Muscle of leg (tissue), 16 donors: Measurements from ENCODE around the gene SPRED2. TPM values are rescaled to one million over a fixed set of nuclear protein-coding genes. Genes with fewer than 3 reads are reported as not detected.

ENCODE experiments used
- DNase-seq: peaks from one replicate; pipeline ENCODE4 v3.0.0; 2013
- H3K27ac ChIP-seq: one replicate; pipeline ENCODE4 v1.5.1; 2013; ENCODE audit warnings: mild to moderate bottlenecking, low read length, control low read depth
- H3K27me3 ChIP-seq: one replicate; pipeline ENCODE4 v1.6.1; 2013; ENCODE audit warnings: low read length; ENCODE audit not compliant: control insufficient read depth, insufficient read depth
- H3K36me3 ChIP-seq: one replicate; pipeline ENCODE4 v1.6.1; 2013; ENCODE audit warnings: low read length; ENCODE audit not compliant: control insufficient read depth, insufficient read depth
- H3K4me1 ChIP-seq: one replicate; pipeline ENCODE4 v1.6.1; 2013; ENCODE audit warnings: low read length; ENCODE audit not compliant: control insufficient read depth, insufficient read depth
- H3K4me3 ChIP-seq: one replicate; pipeline ENCODE4 v1.5.1; 2013; ENCODE audit warnings: low read length, control low read depth
- H3K9me3 ChIP-seq: replicated peaks from 2 replicates; pipeline ENCODE4 v1.6.1; 2013; ENCODE audit warnings: low read depth, low read length; ENCODE audit not compliant: control insufficient read depth
- WGBS: methylation state at CpG from one replicate; pipeline ENCODE4 v1.1.5; 2013; ENCODE audit warnings: missing lambda C conversion rate; ENCODE audit not compliant: insufficient coverage; 5-methylcytosine and 5-hydroxymethylcytosine counted together
- long read RNA-seq, 11 donors: transcript quantifications; one replicate each; lab custom pipeline, GENCODE V29; 2026
- polyA plus RNA-seq, 8 donors: library from polyadenylated mRNA; unstranded; fragments of 120-200 nt; gene quantifications; one replicate each; pipeline versions ENCODE4 v1.2.1 to v1.2.3, GENCODE V29; 2013; ENCODE audit warnings: inconsistent platforms in 1 of 8, low replicate concordance in 1 of 8; ENCODE audit not compliant: insufficient read length in 8 of 8, insufficient read depth in 1 of 8
- total RNA-seq: library from RNA; stranded (reverse); fragments of 120-200 nt; gene quantifications from one replicate; pipeline ENCODE4 v1.2.4, GENCODE V29; 2013

The SPRED2 gene
- total RNA-seq (10.7 TPM), polyA plus RNA-seq (10 to 100 TPM; 26.6 to 51.3 (median 31.0) TPM)
- long read RNA-seq, donor 1, full-length matches to known transcripts = 2 of 2 reads
- long read RNA-seq, donor 1, partial matches to known transcripts = 0 of 2 reads
- long read RNA-seq, donor 1, other reads (novel, unspliced or antisense) = 0 of 2 reads
- long read RNA-seq, donor 2, full-length matches to known transcripts = 1 of 1 reads
- long read RNA-seq, donor 2, partial matches to known transcripts = 0 of 1 reads
- long read RNA-seq, donor 2, other reads (novel, unspliced or antisense) = 0 of 1 reads
- long read RNA-seq, donor 3, full-length matches to known transcripts = 10 of 17 reads
- long read RNA-seq, donor 3, partial matches to known transcripts = 7 of 17 reads
- long read RNA-seq, donor 3, other reads (novel, unspliced or antisense) = 0 of 17 reads
- long read RNA-seq, donor 4, full-length matches to known transcripts = 9 of 9 reads
- long read RNA-seq, donor 4, partial matches to known transcripts = 0 of 9 reads
- long read RNA-seq, donor 4, other reads (novel, unspliced or antisense) = 0 of 9 reads
- long read RNA-seq, donor 5, full-length matches to known transcripts = 13 of 13 reads
- long read RNA-seq, donor 5, partial matches to known transcripts = 0 of 13 reads
- long read RNA-seq, donor 5, other reads (novel, unspliced or antisense) = 0 of 13 reads
- long read RNA-seq, donor 6, full-length matches to known transcripts = 7 of 7 reads
- long read RNA-seq, donor 6, partial matches to known transcripts = 0 of 7 reads
- long read RNA-seq, donor 6, other reads (novel, unspliced or antisense) = 0 of 7 reads
- long read RNA-seq, donor 7, full-length matches to known transcripts = 5 of 5 reads
- long read RNA-seq, donor 7, partial matches to known transcripts = 0 of 5 reads
- long read RNA-seq, donor 7, other reads (novel, unspliced or antisense) = 0 of 5 reads
- long read RNA-seq, donor 8, full-length matches to known transcripts = 1 of 1 reads
- long read RNA-seq, donor 8, partial matches to known transcripts = 0 of 1 reads
- long read RNA-seq, donor 8, other reads (novel, unspliced or antisense) = 0 of 1 reads
- long read RNA-seq, donor 9, full-length matches to known transcripts = 3 of 3 reads
- long read RNA-seq, donor 9, partial matches to known transcripts = 0 of 3 reads
- long read RNA-seq, donor 9, other reads (novel, unspliced or antisense) = 0 of 3 reads
- long read RNA-seq, donor 10, full-length matches to known transcripts = 4 of 4 reads
- long read RNA-seq, donor 10, partial matches to known transcripts = 0 of 4 reads
- long read RNA-seq, donor 10, other reads (novel, unspliced or antisense) = 0 of 4 reads
- long read RNA-seq, donor 11, full-length matches to known transcripts = 3 of 3 reads
- long read RNA-seq, donor 11, partial matches to known transcripts = 0 of 3 reads
- long read RNA-seq, donor 11, other reads (novel, unspliced or antisense) = 0 of 3 reads

DNA sequence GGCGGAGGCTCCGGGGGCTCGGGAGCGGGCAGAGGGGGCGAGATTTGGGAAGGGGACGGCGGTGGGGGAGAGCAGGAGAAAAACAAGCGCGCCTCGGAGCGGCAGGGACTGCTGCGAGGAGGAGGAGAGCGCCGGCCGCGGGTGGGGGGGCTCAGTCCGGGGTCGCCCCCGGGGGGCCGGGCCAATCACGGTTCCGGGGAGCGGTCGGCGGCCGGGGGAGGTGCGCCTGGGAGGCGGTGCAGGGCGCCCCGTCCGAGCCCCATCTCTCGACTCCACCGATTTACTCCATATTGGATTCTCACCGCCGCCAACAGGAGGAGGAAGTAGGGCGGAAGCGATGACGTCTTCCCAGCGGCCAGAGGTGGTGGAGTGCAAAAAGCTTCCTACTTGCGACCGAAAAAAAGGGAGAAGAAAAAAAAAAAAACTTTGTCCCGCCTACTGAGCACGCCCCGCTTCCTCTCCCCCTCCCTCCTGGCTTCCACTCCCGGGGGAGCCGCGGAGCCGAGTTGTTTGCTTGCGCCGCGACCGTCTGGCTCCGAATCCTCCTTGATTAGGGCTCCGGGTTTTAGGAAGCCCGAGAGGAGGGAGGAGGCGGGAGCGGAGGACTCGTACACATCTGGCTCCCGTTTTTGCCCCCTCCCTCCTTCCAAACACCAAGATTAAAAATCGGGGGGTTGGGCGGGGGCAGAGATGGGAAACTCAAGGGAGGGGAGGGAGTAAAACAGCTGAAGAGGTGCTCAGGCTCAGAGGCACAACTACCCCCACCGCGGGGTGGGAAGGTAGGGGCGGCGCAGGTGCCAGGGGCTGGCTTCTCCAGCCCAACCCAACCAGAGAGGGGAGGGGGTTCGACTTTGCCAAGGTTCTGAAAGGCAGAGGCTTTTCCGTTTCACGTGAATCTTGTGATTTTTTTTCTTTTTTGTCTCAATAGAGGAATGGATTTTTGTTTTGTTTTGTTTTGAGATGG lies at the start of gene SPRED2:
TSS of gene SPRED2 (minus strand) at position 373 of the 964 bp plus-strand sequence. CDS start 612 bp downstream, outside the sequence.
- DNase-seq = peak; percentile 99
- WGBS = 0% methylated on average over 25 of the region's 68 CpGs
- Histone ChIP-seq H3K27ac (peak within 1 kb of the TSS; percentile 90), H3K36me3 (no peaks in the 10 kb centered on the region), H3K27me3 (no peaks in the 10 kb centered on the region), H3K4me1 (peaks cover 26% of the 10 kb centered on the region), H3K9me3 (no peaks in the 10 kb centered on the region), H3K4me3 (peak within 1 kb of the TSS; percentile 93)

DNA sequence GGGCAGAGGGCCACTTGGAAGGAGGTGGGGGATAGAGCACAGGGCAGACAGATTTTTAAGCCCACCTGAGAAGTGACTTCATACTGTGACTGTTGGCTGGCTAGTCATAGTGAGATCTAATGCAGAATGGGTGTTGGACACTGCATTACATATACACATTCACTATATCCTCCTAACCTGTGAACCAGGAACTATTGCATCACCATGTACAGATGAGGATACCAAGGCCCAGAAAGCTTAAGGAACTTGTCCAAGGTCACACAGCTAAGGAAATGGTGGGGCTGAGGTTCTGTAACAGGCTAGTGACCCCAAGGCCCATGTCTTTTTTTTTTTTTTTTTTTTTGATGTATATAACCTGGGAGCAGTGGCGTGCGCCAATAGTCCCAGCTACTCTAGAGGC lies 49.6 kb upstream of the SPRED2 start:
- no peak overlapping the region for H3K4me3 ChIP-seq
- H3K27ac ChIP-seq = no peak overlapping the region
- no peaks in the 10 kb centered on the region for H3K9me3 ChIP-seq
- H3K4me1 ChIP-seq = no peaks in the 10 kb centered on the region
- H3K27me3 ChIP-seq = no peaks in the 10 kb centered on the region
- WGBS = no CpG with 5 or more reads among the region's 2 CpGs
- DNase-seq = no peak
- no peaks in the 10 kb centered on the region for H3K36me3 ChIP-seq

DNA sequence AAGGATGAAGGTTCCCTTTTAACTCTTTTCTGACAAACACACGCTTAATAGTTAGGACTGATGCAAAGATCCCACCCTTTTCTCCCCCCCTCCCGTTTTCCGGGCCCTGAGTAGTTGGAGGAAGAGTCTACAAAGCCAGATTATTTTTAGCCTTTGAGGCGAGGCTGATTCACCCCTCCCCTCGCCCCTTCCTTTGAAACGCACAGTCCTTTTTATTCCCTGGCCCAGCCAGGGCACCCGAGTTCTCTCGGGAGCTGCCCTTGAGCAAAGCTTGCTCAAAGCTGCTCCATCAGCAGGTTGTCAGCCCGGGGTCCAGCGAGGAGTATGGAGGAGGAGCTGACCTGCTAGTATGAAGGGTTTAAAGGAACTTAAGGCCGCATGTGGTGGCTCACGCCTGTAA lies 47.1 kb upstream of the SPRED2 start:
- Histone ChIP-seq H3K4me3 (no peak overlapping the region), H3K36me3 (no peaks in the 10 kb centered on the region), H3K4me1 (no peaks in the 10 kb centered on the region), H3K27me3 (no peaks in the 10 kb centered on the region), H3K27ac (no peak overlapping the region), H3K9me3 (no peaks in the 10 kb centered on the region)
- 60% methylated on average over 4 of the region's 12 CpGs for WGBS
- peak; percentile 22 for DNase-seq

DNA sequence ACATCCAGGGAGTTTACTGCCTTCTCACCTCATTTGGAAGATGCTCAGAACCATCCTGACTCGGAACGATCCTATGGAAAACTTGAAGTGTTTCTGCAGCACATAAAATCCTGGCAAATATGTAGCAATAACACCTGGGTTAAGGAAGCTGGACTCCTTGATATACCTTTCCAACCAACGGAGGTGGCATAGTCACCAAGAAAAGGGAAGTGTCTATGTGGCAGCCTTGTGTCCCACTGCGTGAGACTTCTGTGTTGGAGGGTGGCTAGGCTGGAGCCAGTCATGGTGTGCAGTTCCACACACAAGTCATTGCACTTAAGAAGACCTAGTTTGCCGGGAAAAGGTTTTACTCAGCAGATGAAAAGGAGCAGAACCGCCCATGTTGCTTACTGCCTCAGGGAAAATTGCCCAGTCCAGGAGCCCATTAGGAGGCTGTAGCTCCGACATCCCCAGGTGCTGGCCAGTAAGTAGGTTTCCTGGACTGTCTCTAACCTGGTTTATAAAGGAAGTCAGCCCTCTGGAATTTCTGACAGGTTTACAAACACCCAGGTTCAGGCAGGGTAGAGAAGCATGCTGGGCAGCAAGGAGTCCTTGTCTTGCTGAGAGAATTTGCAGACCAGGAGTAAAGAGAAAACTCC lies 46.2 kb upstream of the SPRED2 start:
- Histone ChIP-seq H3K4me3 (no peak overlapping the region), H3K36me3 (no peaks in the 10 kb centered on the region), H3K4me1 (no peaks in the 10 kb centered on the region), H3K27me3 (no peaks in the 10 kb centered on the region), H3K9me3 (no peaks in the 10 kb centered on the region), H3K27ac (no peak overlapping the region)
- WGBS = 46% methylated on average over 3 of the region's 7 CpGs
- peak; percentile 25 for DNase-seq

DNA sequence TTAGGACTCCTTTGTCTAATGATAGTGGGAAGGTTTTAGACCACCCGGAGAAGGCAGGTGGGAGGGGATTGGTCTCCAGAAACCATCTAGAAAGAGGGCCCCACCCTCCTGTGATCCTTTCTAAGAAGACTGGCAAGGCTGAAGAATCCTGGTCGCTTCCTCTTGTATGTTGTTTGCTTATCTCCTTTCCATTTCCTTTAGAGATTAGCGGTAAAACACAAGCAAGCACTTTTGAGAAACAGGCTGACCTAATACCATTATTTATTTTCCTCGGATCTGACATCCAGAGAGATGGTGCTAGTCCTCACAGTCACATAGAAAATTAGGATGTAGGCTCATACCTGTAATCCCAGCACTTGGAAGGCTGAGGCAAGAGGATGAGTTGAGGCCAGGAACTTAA lies 45.2 kb upstream of the SPRED2 start:
- no peak overlapping the region for H3K4me3 ChIP-seq
- 60% methylated on average over 1 of the region's 4 CpGs for WGBS
- no peaks in the 10 kb centered on the region for H3K27me3 ChIP-seq
- H3K27ac ChIP-seq = no peak overlapping the region
- no peaks in the 10 kb centered on the region for H3K4me1 ChIP-seq
- no peak for DNase-seq
- H3K36me3 ChIP-seq = no peaks in the 10 kb centered on the region
- H3K9me3 ChIP-seq = no peaks in the 10 kb centered on the region

- 96% methylated on average over 9 of the region's 9 CpGs for WGBS
- H3K27ac ChIP-seq = no peak overlapping the region
- DNase-seq = no peak
- no peaks in the 10 kb centered on the region for H3K9me3 ChIP-seq
- no peaks in the 10 kb centered on the region for H3K27me3 ChIP-seq
- no peaks in the 10 kb centered on the region for H3K4me1 ChIP-seq
- H3K36me3 ChIP-seq = no peaks in the 10 kb centered on the region
- no peak overlapping the region for H3K4me3 ChIP-seq
Measured at GRCh38 chr2:65476778-65477177, 44.4 kb upstream of the SPRED2 start.

DNA sequence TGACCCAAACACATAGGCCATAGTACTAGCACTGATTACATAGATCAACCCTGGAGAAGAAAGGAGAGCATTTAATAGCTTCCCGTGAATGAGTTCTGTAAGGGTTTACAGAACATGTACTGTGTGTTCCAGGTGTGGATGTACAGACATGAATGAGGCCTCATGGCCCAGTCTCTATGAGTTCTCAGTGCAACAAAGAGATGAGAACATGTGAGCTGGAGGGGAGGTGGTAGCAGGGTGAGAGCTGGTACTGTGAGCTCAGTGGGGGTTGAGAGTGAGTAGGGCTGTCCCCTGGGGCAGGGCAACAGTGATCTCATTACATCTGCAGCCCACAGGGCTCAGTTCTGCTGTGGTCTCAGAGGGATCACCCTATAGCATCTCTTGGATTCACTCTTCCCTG lies 42.6 kb upstream of the SPRED2 start:
- no peak for DNase-seq
- H3K27ac ChIP-seq = no peak overlapping the region
- no peaks in the 10 kb centered on the region for H3K4me1 ChIP-seq
- 100% methylated on average over 1 of the region's 1 CpG for WGBS
- H3K9me3 ChIP-seq = no peaks in the 10 kb centered on the region
- no peaks in the 10 kb centered on the region for H3K27me3 ChIP-seq
- H3K4me3 ChIP-seq = no peak overlapping the region
- no peaks in the 10 kb centered on the region for H3K36me3 ChIP-seq

GRCh38 chr2:65473045-65473444 lies 40.6 kb upstream of the SPRED2 start:
- Histone ChIP-seq H3K9me3 (no peaks in the 10 kb centered on the region), H3K4me3 (no peak overlapping the region), H3K4me1 (no peaks in the 10 kb centered on the region), H3K27ac (no peak overlapping the region), H3K36me3 (no peaks in the 10 kb centered on the region), H3K27me3 (no peaks in the 10 kb centered on the region)
- no CpG with 5 or more reads among the region's 1 CpG for WGBS
- no peak for DNase-seq
